HCT116 (cell line): Measurements from ENCODE around the gene ZDHHC14. TPM values are rescaled to one million over a fixed set of nuclear protein-coding genes. Genes with fewer than 3 reads are reported as not detected.

Experiments
- ATAC-seq: fragments of 200-7000 bp; cut with Tn5 transposase; 2 replicates; pipeline ENCODE4 v1.9.1; 2020; ENCODE audit warnings: mild to moderate bottlenecking, moderate library complexity
- BruUV-seq: library from RNA; stranded (reverse); fragments of 400-500 nt; replicated peaks from 2 replicates; lab custom pipeline; 2021; lab: Mats Ljungman, UMichigan
- CTCF ChIA-PET: fragments of 300-600 bp; sonication (Branson Sonifier 250); formaldehyde crosslinking; loops from one replicate; lab custom pipeline; 2021; ENCODE audit warnings: antibody characterized with exemption; lab: Charles Lee
- POLR2A ChIA-PET: fragments of 300-600, 350-600 bp; sonication (Branson Sonifier 250); formaldehyde crosslinking; loops from one replicate; lab custom pipeline; 2021; ENCODE audit warnings: antibody characterized with exemption; lab: Charles Lee
- RAD21 ChIA-PET, 2 experiments: fragments of 300-600 bp; sonication (Branson Sonifier 250); formaldehyde crosslinking; loops; one replicate each; lab custom pipeline; 2023; ENCODE audit warnings: low total read pairs in 2 of 2; ENCODE audit not compliant: uncharacterized antibody in 2 of 2, unreplicated experiment in 2 of 2, low non-redundant PET in 1 of 2; lab: Charles Lee
- DNase-seq: peaks from one replicate; pipeline ENCODE4 v3.0.0-alpha.2; 2010; ENCODE audit warnings: low read depth, low spot score
- H2AFZ ChIP-seq: fragments of 200-600 bp; shearing (Covaris generic), sonication (generic); 2 replicates; pipeline ENCODE4 v1.6.1; 2017; ENCODE audit warnings: low read depth, mixed run types, mixed read lengths, antibody characterized with exemption, low read length; ENCODE audit not compliant: poor library complexity, severe bottlenecking
- H3K27ac ChIP-seq: 2 replicates; pipeline ENCODE4 v1.5.1; 2012; ENCODE audit warnings: low read depth, low read length
- H3K27me3 ChIP-seq: fragments of 200-600 bp; sonication (generic); 2 replicates; pipeline ENCODE4 v1.6.1; 2016; ENCODE audit warnings: mixed run types, low read length, mixed read lengths; ENCODE audit not compliant: insufficient read depth
- H3K36me3 ChIP-seq, 2 experiments: fragments of 200-500 bp in 1 of 2; fragments of 200-600 bp in 1 of 2; sonication (Bioruptor generic) in 1 of 2; sonication (generic) in 1 of 2; 2 replicates each; pipeline versions ENCODE4 v1.5.1 to v1.6.1; 2014 to 2016; ENCODE audit warnings: low read length in 2 of 2, inconsistent platforms in 1 of 2, mixed read lengths in 1 of 2, mixed run types in 1 of 2; ENCODE audit not compliant: insufficient read depth in 2 of 2, control insufficient read depth in 1 of 2
- H3K4me1 ChIP-seq, 2 experiments: fragments of 200-600 bp in 1 of 2; sonication (generic) in 1 of 2; 2 replicates each; pipeline versions ENCODE4 v1.5.1 to v1.6.1; 2012 to 2017; ENCODE audit warnings: low read length in 2 of 2, inconsistent platforms in 1 of 2, mild to moderate bottlenecking in 1 of 2, mixed read lengths in 1 of 2, mixed run types in 1 of 2, moderate library complexity in 1 of 2; ENCODE audit not compliant: insufficient read depth in 2 of 2, control insufficient read depth in 1 of 2
- H3K4me2 ChIP-seq: fragments of 200-600 bp; sonication (generic); 2 replicates; pipeline ENCODE4 v1.6.1; 2017; ENCODE audit warnings: mixed run types, low read length, mixed read lengths
- H3K4me3 ChIP-seq, 2 experiments: fragments of 200-600 bp in 1 of 2; sonication (generic) in 1 of 2; replicated peaks in 1 of 2; 2 replicates each; pipeline ENCODE4 v1.5.1; 2011 to 2016; ENCODE audit warnings: low read length in 2 of 2, control low read depth in 1 of 2, low read depth in 1 of 2, mild to moderate bottlenecking in 1 of 2, mixed read lengths in 1 of 2, mixed run types in 1 of 2
- H3K79me2 ChIP-seq: fragments of 200-600 bp; sonication (generic); 2 replicates; pipeline ENCODE4 v1.6.1; 2017; ENCODE audit warnings: mild to moderate bottlenecking, mixed run types, low read length, moderate library complexity, mixed read lengths; ENCODE audit not compliant: insufficient read depth
- H3K9ac ChIP-seq: fragments of 200-600 bp; sonication (generic); 2 replicates; pipeline ENCODE4 v1.6.1; 2016; ENCODE audit warnings: low read length, mixed read lengths
- H3K9me2 ChIP-seq: fragments of 200-600 bp; sonication (generic), shearing (Covaris generic); 2 replicates; pipeline ENCODE4 v1.6.1; 2017; ENCODE audit warnings: mixed run types, mild to moderate bottlenecking, moderate library complexity; ENCODE audit not compliant: insufficient read depth
- H3K9me3 ChIP-seq, 2 experiments: fragments of 200-500 bp in 1 of 2; fragments of 200-600 bp in 1 of 2; sonication (Bioruptor generic) in 1 of 2; sonication (generic) in 1 of 2; 2 replicates each; pipeline ENCODE4 v1.6.1; 2014 to 2017; ENCODE audit warnings: low read length in 2 of 2, mixed read lengths in 2 of 2, inconsistent platforms in 1 of 2, low read depth in 1 of 2, mild to moderate bottlenecking in 1 of 2, mixed run types in 1 of 2, moderate library complexity in 1 of 2; ENCODE audit not compliant: control insufficient read depth in 1 of 2, insufficient read depth in 1 of 2
- H4K20me1 ChIP-seq: fragments of 200-600 bp; sonication (generic), shearing (Covaris generic); 2 replicates; pipeline ENCODE4 v1.6.1; 2017; ENCODE audit warnings: mixed run types, mild to moderate bottlenecking, moderate library complexity; ENCODE audit not compliant: insufficient read depth
- ATF3 ChIP-seq: IDR thresholded peaks from 2 replicates; pipeline ENCODE4 v1.6.1; 2012
- ELF1 ChIP-seq: IDR thresholded peaks from 2 replicates; pipeline ENCODE4 v1.6.1; 2012; ENCODE audit warnings: low read depth, borderline replicate concordance
- EZH2phosphoT487 ChIP-seq: fragments of 200-600 bp; IDR thresholded peaks from 2 replicates; pipeline ENCODE4 v1.6.1; 2018; ENCODE audit warnings: antibody characterized with exemption, borderline replicate concordance
- MAX ChIP-seq: IDR thresholded peaks from 2 replicates; pipeline ENCODE4 v1.6.1; 2012
- POLR2AphosphoS5 ChIP-seq: IDR thresholded peaks from 2 replicates; pipeline ENCODE4 v1.6.1; 2011; ENCODE audit warnings: mild to moderate bottlenecking, low read depth, low read length, moderate library complexity
- REST ChIP-seq: IDR thresholded peaks from 2 replicates; pipeline ENCODE4 v1.6.1; 2012; ENCODE audit warnings: low read depth
- SP1 ChIP-seq: IDR thresholded peaks from 2 replicates; pipeline ENCODE4 v1.6.1; 2012; ENCODE audit warnings: low read depth
- SRF ChIP-seq: IDR thresholded peaks from 2 replicates; pipeline ENCODE4 v1.6.1; 2012; ENCODE audit warnings: low read depth
- TCF7L2 ChIP-seq: IDR thresholded peaks from 2 replicates; pipeline ENCODE4 v1.7.0; 2011; ENCODE audit warnings: borderline replicate concordance, inconsistent platforms; ENCODE audit not compliant: insufficient read depth, insufficient read length; ENCODE audit errors: extremely low read depth
- ZBTB33 ChIP-seq: IDR thresholded peaks from 2 replicates; pipeline ENCODE4 v1.6.1; 2011; ENCODE audit warnings: mild to moderate bottlenecking, low read length, moderate library complexity; ENCODE audit not compliant: insufficient replicate concordance; ENCODE audit errors: extremely low read depth
- ZFX ChIP-seq: fragments of 450-650 bp; IDR thresholded peaks from 2 replicates; pipeline ENCODE4 v1.6.1; 2017
- intact Hi-C: fragments of 100-400 bp; cut with micrococcal nuclease; formaldehyde crosslinking; loops from 2 replicates; pipeline ENCODE4 v1.10.0; 2022
- total RNA-seq: library from RNA; stranded (reverse); gene quantifications from one replicate; pipeline ENCODE4 v1.2.1, GENCODE V29; 2021; ENCODE audit not compliant: unreplicated experiment

Gene ZDHHC14
- total RNA-seq, 1 experiment from 2014 or later = 5.3 TPM

- ChIA-PET RAD21 (no interaction called here), CTCF (no interaction called here), POLR2A (no interaction called here)
- Histone ChIP-seq H3K9me3 (no peaks in the 10 kb centered on the region), H3K4me2 (no peak overlapping the region), H3K79me2 (no peaks in the 10 kb centered on the region), H3K27ac (no peak overlapping the region), H3K4me1 (peaks cover 0 to 4% of the 10 kb centered on the region in 2 experiments; a peak in 1 of 4 replicates), H2AFZ (no peak overlapping the region), H3K4me3 (no peak overlapping the region), H3K9me2 (no peaks in the 10 kb centered on the region), H3K9ac (no peak overlapping the region), H3K27me3 (no peaks in the 10 kb centered on the region), H4K20me1 (no peaks in the 10 kb centered on the region), H3K36me3 (no peaks in the 10 kb centered on the region)
- no peak for DNase-seq
- intact Hi-C loops = no loop called here
- TF ChIP-seq EZH2phosphoT487 (no peak), MAX (no peak), SRF (no peak), ELF1 (no peak), ZFX (no peak), ZBTB33 (no peak), SP1 (no peak), ATF3 (no peak), POLR2AphosphoS5 (no peak), TCF7L2 (no peak), REST (no peak)
- BruUV-seq = no TSS peak
- no peak for ATAC-seq
These were observed 22.7 kb downstream of the ZDHHC14 start for GRCh38 chr6:157403686-157404051.
